Measurements from ENCODE around the gene HSP90B1. TPM values are rescaled to one million over a fixed set of nuclear protein-coding genes. Genes with fewer than 3 reads are reported as not detected.

The HSP90B1 gene
- polyA plus RNA-seq, 1 of the 3 experiments (the other 2 are of a cell fraction): 420 TPM

DNA sequence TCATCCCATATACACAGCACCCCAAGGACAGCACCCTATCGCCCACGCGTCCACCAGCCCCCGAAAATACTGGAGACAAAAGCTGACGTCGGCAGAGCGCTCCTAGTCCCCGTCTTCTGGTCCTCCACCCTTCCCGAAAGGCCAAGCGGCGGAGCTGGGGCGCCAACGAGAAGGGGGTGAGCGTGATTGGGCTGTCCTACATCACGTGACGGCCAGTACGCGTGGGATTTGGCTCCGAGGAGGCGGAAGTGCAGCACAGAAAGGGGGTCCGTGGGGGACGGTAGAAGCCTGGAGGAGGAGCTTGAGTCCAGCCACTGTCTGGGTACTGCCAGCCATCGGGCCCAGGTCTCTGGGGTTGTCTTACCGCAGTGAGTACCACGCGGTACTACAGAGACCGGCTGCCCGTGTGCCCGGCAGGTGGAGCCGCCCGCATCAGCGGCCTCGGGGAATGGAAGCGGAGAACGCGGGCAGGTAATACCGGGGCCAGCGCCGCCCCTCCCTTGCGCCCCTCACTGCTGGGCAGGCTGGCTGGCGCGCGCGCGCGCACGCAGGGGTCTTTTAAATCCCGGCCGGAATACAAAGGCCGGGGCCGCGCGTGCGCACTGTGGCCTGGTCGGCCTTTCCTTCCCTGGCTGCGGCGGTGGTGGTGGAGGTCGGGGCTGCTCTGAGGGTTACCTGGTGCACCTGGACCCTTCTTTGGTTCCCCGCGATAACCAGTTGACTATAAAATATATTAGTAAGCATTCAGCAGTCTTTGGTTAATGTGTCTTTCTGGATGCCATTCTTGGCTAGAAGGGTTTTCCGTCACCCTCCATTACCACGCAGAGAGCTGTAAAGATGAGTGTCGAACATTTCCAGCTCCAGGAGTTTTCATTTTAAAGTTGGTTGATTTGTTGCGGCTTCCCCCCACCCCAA, 35.6 kb downstream of the HSP90B1 start, which contains the start of gene TDG (continued):
- TF ChIP-seq REST (IDR thresholded peaks at IDR 0.05; ENCODE audit: low read depth, low read length) (no peak; the same call in 1 of the 2 replicates), FOXM1 (IDR thresholded peaks at IDR 0.05; ENCODE audit: low read depth) (no peak), EP300 (IDR thresholded peaks at IDR 0.05; ENCODE audit: borderline replicate concordance in 1 of 2, low read depth in 1 of 2, low read length in 1 of 2) (no peak; a peak in 1 of 4 replicates), POLR2AphosphoS5 (IDR thresholded peaks at IDR 0.05; ENCODE audit: low read depth, low read length) (peak; percentile 97), ELF1 (IDR thresholded peaks at IDR 0.05) (peak; percentile 94), YY1 (IDR thresholded peaks at IDR 0.05; ENCODE audit: low read depth) (peak; percentile 67; the same call in 1 of the 2 replicates), MXI1 (IDR thresholded peaks at IDR 0.05; ENCODE audit: low read depth, low read length) (peak; percentile 70), USF1 (IDR thresholded peaks at IDR 0.05; ENCODE audit: borderline replicate concordance, low read depth) (peak; percentile 99), SIN3A (IDR thresholded peaks at IDR 0.05; ENCODE audit: borderline replicate concordance, low read depth, low read length) (peak; percentile 78), EZH2phosphoT487 (IDR thresholded peaks at IDR 0.05; ENCODE audit: borderline replicate concordance, low read depth) (no peak), NRF1 (IDR thresholded peaks at IDR 0.05; ENCODE audit: low read depth, low read length) (peak; percentile 85), RFX5 (IDR thresholded peaks at IDR 0.05; ENCODE audit: low read length) (0 out of 2 replicates have a peak, but pooled peaks have one; percentile 10), FOXJ3 (CRISPR knock-in tag; IDR thresholded peaks at IDR 0.05) (no peak; the same call in 1 of the 2 replicates), FOSL2 (IDR thresholded peaks at IDR 0.05; ENCODE audit: borderline replicate concordance, low read depth) (no peak), TAF1 (IDR thresholded peaks at IDR 0.05; ENCODE audit: borderline replicate concordance, low read depth, low read length) (peak; percentile 70), TEAD4 (IDR thresholded peaks at IDR 0.05; ENCODE audit: borderline replicate concordance, insufficient read depth) (no peak), GATA2 (CRISPR knock-in tag; IDR thresholded peaks at IDR 0.05) (0 out of 2 replicates have a peak, but pooled peaks have one; percentile 3), MEF2A (IDR thresholded peaks at IDR 0.05; ENCODE audit: borderline replicate concordance, low read depth) (no peak), NFIC (IDR thresholded peaks at IDR 0.05; ENCODE audit: borderline replicate concordance) (peak; percentile 63)
- TF ChIP-seq, protein P1, sequence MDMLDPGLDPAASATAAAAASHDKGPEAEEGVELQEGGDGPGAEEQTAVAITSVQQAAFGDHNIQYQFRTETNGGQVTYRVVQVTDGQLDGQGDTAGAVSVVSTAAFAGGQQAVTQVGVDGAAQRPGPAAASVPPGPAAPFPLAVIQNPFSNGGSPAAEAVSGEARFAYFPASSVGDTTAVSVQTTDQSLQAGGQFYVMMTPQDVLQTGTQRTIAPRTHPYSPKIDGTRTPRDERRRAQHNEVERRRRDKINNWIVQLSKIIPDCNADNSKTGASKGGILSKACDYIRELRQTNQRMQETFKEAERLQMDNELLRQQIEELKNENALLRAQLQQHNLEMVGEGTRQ (IDR thresholded peaks at IDR 0.05; ENCODE audit: borderline replicate concordance, low read depth, low read length): peak; percentile 94
